ENCODE measurements around the gene PCNX2.

Gene PCNX2

GRCh38 chr1:232978815-232979214 lies 316.7 kb downstream of the PCNX2 start:
- Histone ChIP-seq H3K36me3 (ENCODE audit: control insufficient read depth, insufficient read depth, low read length) (peaks cover 2% of the 10 kb centered on the region), H3K4me3 (replicated peaks; ENCODE audit: low read depth, low read length) (no peak overlapping the region), H3K27me3 (replicated peaks; ENCODE audit: control insufficient read depth, insufficient read depth, low read length) (no peaks in the 10 kb centered on the region)
- no peak for TF ChIP-seq CTCF (IDR thresholded peaks at IDR 0.05; ENCODE audit: insufficient read depth, low read length, poor library complexity, severe bottlenecking)
- no peak for DNase-seq (ENCODE audit: extremely low read depth, insufficient read length)

GRCh38 chr1:232978091-232978634 lies 317.4 kb downstream of the PCNX2 start:
- H3K27me3 ChIP-seq (replicated peaks; ENCODE audit: control insufficient read depth, insufficient read depth, low read length) = no peaks in the 10 kb centered on the region
- H3K36me3 ChIP-seq (ENCODE audit: control insufficient read depth, insufficient read depth, low read length) = peaks cover 2% of the 10 kb centered on the region
- no peak overlapping the region for H3K4me3 ChIP-seq (replicated peaks; ENCODE audit: low read depth, low read length)
- DNase-seq (ENCODE audit: extremely low read depth, insufficient read length) = no peak
- TF ChIP-seq CTCF (IDR thresholded peaks at IDR 0.05; ENCODE audit: insufficient read depth, low read length, poor library complexity, severe bottlenecking) = no peak

GRCh38 chr1:232974971-232975370 lies 320.6 kb downstream of the PCNX2 start:
- Histone ChIP-seq H3K27me3 (replicated peaks; ENCODE audit: control insufficient read depth, insufficient read depth, low read length) (no peaks in the 10 kb centered on the region), H3K36me3 (ENCODE audit: control insufficient read depth, insufficient read depth, low read length) (peaks cover 9% of the 10 kb centered on the region), H3K4me3 (replicated peaks; ENCODE audit: low read depth, low read length) (no peak overlapping the region)
- no peak for DNase-seq (ENCODE audit: extremely low read depth, insufficient read length)
- TF ChIP-seq CTCF (IDR thresholded peaks at IDR 0.05; ENCODE audit: insufficient read depth, low read length, poor library complexity, severe bottlenecking) = no peak

GRCh38 chr1:232973652-232974611 lies 321.6 kb downstream of the PCNX2 start:
- no peak for DNase-seq (ENCODE audit: extremely low read depth, insufficient read length)
- Histone ChIP-seq H3K4me3 (replicated peaks; ENCODE audit: low read depth, low read length) (no peak overlapping the region), H3K36me3 (ENCODE audit: control insufficient read depth, insufficient read depth, low read length) (peaks cover 9% of the 10 kb centered on the region), H3K27me3 (replicated peaks; ENCODE audit: control insufficient read depth, insufficient read depth, low read length) (no peaks in the 10 kb centered on the region)
- no peak for TF ChIP-seq CTCF (IDR thresholded peaks at IDR 0.05; ENCODE audit: insufficient read depth, low read length, poor library complexity, severe bottlenecking)

GRCh38 chr1:232970508-232970907 lies 325.0 kb downstream of the PCNX2 start:
- no peaks in the 10 kb centered on the region for H3K27me3 ChIP-seq (replicated peaks; ENCODE audit: control insufficient read depth, insufficient read depth, low read length)
- TF ChIP-seq CTCF (IDR thresholded peaks at IDR 0.05; ENCODE audit: insufficient read depth, low read length, poor library complexity, severe bottlenecking) = no peak
- H3K4me3 ChIP-seq (replicated peaks; ENCODE audit: low read depth, low read length) = no peak overlapping the region
- peaks cover 7% of the 10 kb centered on the region for H3K36me3 ChIP-seq (ENCODE audit: control insufficient read depth, insufficient read depth, low read length)
- DNase-seq (ENCODE audit: extremely low read depth, insufficient read length) = no peak

All from GM06990 (cell line).